IMR-90 (cell line): Measurements from ENCODE around the gene FBXO28.

Experiments
- CTCF ChIP-seq: conservative IDR thresholded peaks from 2 replicates; pipeline ENCODE4 v1.5.1; 2012; ENCODE audit warnings: mild to moderate bottlenecking, low read depth, low read length, improper control_type of control experiment
- POLR2A ChIP-seq: IDR thresholded peaks from 2 replicates; pipeline ENCODE4 v1.6.1; 2012; ENCODE audit warnings: mild to moderate bottlenecking, low read depth, low read length
- RAD21 ChIP-seq: IDR thresholded peaks from 2 replicates; pipeline ENCODE4 v1.6.1; 2012; ENCODE audit warnings: low read length, improper control_type of control experiment

DNA sequence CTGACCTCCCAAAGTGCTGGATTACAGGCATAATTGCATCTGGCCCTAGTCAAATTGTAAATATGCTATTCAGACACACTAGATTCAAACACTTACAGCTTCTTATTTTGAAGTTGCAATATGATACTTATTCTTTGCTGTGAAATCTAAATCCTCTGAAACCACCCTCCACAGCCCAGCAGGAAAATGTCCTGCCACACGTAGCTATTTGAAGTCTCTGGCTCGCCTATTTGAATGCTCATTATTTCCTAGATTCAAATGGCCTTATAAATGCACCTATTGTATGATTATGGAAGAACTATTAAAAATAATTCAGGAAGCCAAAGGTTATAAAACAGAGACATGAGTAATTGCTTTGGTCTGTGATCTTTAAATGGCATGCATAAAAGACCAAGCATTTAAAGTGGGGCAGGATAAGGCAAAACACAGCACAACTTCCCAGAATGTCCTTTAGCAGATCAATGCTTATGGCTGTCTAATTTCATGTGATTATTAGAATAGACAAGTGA, 26.6 kb upstream of the FBXO28 start:
- TF ChIP-seq POLR2A (no peak), RAD21 (no peak), CTCF (no peak)
